NCI-H187 treated with DMSO at 0.1 percent for 48 hours (cell line): ENCODE results near the gene PPP2R3A.

ENCODE experiments used
- DNase-seq: peaks from one replicate; lab custom pipeline; 2025; lab: John Stamatoyannopoulos, UW

The PPP2R3A gene

GRCh38 chr3:136022529-136023263 lies 57.2 kb downstream of the PPP2R3A start:
- DNase-seq, result no peak

GRCh38 chr3:136023264-136023978 lies 57.9 kb downstream of the PPP2R3A start:
- no peak for DNase-seq

DNA sequence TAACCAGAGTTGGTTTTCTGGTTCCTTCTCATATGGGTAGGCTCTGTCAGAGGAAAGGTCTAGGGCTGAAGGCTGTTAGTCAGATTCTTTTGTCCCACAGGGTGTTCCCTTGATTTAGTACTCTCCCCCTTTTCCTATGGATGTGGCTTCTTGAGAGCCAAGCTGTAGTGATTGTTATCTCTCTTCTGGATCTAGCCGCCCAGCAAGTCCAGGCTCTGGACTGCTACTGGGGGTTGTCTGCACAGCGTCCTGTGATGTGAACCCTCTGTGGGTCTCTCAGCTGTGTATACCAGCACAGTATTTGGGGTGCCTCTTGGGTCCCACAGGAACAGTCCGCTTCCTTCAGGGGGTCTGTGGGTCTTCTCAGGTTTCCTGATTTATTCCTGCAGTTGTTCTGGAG lies 70.8 kb downstream of the PPP2R3A start:
- DNase-seq, result no peak

- DNase-seq, result no peak
Observed at GRCh38 chr3:136038668-136039067, 73.1 kb downstream of the PPP2R3A start.

GRCh38 chr3:136042608-136043221 lies 77.2 kb downstream of the PPP2R3A start:
- DNase-seq, result no peak

GRCh38 chr3:136044980-136045745 lies 79.6 kb downstream of the PPP2R3A start:
- no peak for DNase-seq

DNA sequence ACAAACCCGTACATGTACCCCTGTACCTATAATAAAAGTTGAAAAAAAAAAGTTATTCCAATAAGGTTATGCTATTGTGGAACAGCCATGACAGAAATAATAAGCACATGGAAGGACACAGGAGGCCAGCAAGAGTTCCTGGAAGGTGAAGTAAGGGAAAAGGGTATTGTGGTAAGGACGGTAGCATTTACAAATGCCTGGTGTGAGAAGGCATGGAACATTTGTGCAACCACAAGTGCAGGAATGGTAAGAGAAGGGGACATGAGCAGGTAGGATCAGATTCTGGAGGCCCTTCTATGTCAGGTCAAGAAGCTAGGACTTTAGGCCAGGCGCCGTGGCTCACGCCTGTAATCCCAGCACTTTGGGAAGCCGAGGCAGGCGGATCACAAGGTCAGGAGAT lies 82.5 kb downstream of the PPP2R3A start:
- DNase-seq, result no peak

- DNase-seq, result no peak
Observed at GRCh38 chr3:136050250-136050649, 84.7 kb downstream of the PPP2R3A start.

DNA sequence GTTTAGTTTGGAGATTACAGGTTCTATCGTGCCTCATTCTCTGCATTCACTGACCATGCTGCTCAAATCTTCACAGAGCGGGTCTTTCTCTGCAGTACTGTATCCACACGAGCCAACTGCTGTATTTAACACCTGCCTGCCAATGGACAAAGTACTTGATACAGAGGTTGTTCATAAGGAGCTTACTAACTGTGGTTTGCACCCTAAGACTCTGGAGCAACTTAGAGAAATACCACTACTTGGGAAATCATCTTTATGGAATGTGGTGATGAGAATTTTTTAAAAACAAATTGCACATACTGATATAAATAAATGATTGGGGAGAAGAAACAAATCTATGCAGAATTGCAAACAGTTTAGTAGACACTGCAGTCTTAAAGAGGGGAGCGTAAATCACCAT lies 90.0 kb downstream of the PPP2R3A start:
- no peak for DNase-seq

GRCh38 chr3:136067211-136067610 lies 101.7 kb downstream of the PPP2R3A start:
- no peak for DNase-seq

DNA sequence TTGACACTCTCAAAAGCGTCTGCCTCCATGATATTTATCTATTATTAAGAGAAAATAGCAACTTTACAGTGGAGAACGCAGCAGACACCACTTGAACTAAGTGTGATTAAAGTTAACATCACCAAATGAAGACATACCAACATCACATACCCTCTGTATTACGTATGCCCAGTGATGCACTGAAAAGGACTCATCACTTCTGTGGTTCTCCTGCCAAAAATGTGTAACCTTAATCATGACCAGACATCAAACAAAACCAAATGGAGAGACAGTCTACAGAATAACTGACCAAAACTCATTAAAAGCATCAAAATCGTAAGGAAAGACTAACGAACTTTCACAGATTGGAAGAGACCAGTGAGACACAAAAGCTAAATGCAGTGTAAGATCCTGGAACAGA lies 103.2 kb downstream of the PPP2R3A start:
- DNase-seq, result no peak

DNA sequence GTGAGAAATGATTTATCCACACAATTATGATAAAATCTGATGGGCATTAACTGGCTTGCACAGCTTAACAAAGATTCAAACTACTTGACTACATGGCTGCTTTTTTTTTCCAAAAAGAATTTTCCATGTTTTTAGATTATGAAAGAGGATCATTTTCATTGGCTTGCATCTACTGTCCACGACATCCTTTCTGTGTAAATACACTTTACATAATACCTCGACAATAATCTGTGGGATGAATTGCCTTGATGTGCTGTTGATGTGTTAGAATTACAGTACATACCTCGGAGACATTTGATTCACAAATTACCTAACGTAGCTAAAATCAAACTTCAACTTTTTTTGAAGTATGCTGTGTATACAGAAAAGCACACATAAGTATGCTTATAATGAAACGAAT lies 104.4 kb downstream of the PPP2R3A start:
- no peak for DNase-seq

GRCh38 chr3:136070334-136070733 lies 104.8 kb downstream of the PPP2R3A start:
- DNase-seq, result no peak

DNA sequence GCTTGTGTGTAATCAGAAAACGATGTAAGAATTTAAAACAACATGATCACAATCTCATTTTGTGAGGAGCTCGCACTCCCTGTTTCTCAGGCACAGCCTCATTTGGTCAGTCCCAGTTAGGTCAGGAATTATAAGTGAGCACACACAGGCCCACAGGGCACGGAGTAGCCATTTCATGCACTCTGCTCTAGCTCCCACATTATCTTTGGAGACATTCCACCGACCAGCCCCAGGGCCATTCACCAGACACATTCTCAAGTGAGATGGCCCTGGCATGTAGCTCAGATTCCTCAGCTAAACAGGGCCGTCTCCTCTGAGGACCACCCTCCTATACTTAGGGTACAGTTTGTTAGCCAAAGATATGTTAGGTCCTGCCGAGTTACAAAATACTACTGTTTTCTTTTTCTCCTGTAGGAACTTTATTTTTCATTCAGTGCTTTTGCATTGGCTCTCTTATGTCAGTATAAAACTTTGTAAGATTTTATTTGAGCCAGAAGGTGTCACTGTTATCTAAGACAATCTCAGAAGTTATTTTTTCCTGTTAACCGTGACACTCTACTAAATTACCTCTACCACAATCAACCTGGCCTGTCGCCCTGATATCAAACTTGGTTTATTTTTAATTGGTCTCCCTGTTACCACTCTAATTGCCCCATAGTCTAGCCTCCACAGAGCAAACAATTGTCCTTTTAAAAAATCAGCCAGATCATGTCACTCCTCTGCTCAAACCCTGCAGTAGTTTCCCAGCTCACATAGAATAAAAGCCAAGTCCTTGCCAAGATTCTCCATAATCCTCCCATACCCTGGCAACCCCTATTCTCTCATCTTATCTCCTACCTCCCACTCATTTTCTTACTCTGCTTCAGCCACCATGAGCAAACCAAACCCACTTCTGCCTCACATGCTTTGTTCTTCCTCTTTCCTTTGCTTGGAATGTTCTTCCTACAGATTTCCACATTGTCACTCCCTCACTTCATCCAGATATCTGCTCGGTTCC lies 105.7 kb downstream of the PPP2R3A start:
- no peak for DNase-seq

GRCh38 chr3:136074546-136075170 lies 109.1 kb downstream of the PPP2R3A start:
- no peak for DNase-seq

DNA sequence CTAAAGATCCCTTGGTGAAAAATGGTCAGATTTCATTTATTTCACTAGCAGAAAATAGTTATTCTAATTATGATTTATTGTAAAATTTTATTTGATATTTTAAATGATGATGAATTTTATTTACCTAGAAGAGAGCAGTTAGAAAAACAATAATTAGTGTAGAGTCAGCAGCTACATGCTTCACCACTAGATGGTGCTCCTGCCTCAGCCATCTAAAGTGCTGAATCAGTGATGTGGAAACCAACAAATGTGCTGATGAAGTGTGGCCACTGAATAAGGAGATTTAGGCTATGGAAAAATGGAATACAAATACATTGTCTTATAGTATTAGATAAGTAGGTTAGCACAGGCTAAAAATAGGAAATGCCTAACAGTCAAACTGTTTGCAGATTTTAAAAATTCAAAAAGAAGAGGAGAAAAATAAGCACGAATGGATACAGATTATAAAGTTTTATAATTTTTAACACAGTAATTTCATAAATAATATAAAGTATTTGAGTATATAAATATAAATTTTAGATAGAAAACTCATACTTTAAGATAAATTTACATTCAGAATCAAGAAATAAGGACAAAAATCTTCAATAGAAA lies 109.8 kb downstream of the PPP2R3A start:
- DNase-seq, result peak; percentile 4

- no peak for DNase-seq
Observed at GRCh38 chr3:136075811-136076210, 110.3 kb downstream of the PPP2R3A start.

DNA sequence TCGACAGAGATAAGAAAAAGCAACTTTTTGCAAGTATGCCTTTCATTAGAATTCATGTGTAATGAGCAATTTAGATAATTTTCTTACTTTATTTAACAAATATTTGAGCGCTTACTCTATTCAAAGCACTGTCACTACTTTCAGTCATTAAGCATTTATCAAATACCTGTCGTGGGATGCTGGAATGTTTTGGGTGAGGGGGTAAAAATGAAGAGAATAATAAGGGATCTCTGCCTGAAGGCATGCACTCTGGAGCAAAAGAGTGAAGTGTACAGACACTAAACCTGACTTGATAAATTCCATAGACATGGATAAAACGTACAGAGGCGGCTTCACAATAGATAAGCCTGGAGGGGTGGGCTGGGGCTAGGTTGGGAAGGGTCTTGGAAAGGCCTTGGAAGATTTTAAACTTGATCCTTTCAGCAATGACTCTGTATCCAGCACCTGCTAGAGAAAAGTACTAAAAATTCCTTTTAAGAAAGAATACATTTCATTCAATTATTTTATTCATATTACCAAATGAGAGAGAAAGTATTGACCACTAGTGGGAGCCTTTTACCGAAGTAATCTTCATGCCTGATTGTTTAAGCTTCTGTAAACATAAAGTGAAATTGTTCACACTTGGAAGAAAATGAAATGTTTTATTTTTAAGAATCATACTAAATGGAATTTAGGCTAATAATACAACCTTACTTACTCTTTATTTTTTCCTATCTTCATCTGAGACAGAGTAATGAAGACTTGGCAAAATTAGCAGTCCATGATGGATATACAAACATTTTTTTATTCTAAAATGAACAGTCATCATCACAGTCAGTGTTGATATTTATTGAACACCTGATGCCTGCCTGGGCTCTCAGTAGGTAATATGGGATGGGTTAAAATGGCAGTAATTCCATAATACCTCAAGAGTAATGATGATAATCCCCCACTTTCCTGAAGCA lies 113.2 kb downstream of the PPP2R3A start:
- DNase-seq, result no peak
